ENCODE results near the gene L1CAM.
A peak's percentile ranks its signal among the peaks of the same experiment; 100 is the strongest.

The L1CAM gene

DNA sequence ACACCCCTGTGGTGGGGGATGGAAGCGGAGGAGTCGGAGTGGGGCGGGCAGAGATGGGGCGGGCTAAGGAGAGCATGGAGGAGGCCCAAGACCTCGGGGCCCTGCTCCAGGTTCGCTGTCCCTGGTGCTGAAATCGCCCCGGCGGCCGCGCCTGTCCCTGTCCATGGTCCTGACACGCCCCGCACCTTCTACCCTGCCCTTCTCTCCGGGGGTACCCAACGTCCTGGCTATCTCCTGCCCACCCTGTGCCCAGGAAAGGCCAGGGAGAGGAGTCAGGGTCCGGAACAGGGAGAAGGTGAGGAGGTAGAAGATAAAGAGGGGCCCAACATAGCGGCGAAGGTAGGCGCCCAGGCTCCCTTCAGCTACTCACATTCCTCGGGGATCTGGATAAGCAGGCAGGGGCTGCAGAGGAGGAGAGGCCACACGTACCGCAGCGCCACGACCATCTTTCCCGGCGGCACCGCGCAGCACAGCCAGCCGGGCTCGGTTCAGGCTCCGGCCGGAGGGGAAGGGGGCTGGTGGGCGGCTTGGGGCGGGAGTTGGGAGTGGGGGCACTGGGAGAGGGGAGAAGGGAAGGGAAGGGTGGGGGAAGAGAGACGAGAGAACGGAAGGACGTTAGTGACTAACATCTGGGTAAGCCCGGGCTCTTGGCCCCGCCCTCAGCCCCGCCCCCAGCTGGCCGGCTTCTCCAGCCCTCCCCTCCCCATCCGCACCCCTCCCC is 10.4 kb downstream of the L1CAM start:
- peak; percentile 79 for DNase-seq (ENCODE audit: low spot score)

DNA sequence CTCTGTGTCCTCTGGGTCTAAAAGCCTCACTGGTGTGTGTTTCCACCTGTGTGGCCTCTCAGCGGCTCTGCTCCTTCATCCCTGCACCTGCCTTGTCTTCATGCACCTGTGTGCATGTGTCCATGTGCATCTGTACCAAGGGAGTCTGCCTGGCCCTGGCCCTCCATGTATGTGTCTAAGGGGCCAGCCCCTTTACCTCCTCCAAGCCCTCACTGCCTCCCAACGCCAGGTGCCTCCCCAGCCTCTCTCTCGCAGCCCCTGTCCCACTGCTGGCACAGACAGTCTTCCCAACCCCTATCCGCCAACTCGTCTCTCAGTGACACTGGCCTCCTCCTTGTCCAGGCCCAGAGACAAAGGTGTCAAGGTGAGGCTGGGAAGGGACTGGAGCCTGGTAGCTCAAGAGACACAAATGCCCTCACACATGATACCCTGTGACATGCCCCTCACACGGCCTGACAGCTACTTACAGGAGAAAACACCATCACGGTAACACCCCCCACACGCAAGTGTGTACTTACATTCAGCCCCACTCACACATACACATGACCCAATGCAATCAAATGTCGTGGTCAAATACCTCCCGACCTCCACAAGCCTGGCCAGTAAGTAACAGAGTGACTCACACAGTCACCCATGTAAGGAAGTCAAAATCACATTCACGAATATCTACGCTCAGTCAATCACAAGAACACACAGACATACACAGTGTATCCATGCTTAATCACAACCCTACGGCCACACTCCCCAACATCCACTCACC is 11.4 kb downstream of the L1CAM start:
- TF ChIP-seq, protein P1, sequence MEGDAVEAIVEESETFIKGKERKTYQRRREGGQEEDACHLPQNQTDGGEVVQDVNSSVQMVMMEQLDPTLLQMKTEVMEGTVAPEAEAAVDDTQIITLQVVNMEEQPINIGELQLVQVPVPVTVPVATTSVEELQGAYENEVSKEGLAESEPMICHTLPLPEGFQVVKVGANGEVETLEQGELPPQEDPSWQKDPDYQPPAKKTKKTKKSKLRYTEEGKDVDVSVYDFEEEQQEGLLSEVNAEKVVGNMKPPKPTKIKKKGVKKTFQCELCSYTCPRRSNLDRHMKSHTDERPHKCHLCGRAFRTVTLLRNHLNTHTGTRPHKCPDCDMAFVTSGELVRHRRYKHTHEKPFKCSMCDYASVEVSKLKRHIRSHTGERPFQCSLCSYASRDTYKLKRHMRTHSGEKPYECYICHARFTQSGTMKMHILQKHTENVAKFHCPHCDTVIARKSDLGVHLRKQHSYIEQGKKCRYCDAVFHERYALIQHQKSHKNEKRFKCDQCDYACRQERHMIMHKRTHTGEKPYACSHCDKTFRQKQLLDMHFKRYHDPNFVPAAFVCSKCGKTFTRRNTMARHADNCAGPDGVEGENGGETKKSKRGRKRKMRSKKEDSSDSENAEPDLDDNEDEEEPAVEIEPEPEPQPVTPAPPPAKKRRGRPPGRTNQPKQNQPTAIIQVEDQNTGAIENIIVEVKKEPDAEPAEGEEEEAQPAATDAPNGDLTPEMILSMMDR (IDR thresholded peaks at IDR 0.05; ENCODE audit: extremely low read depth, missing control alignments): no peak
- DNase-seq (ENCODE audit: low spot score): no peak

More for the DNA sequence above, 10.4 kb downstream of the L1CAM start:
- TF ChIP-seq, protein P1 (IDR thresholded peaks at IDR 0.05; ENCODE audit: extremely low read depth, missing control alignments): no peak

DNA sequence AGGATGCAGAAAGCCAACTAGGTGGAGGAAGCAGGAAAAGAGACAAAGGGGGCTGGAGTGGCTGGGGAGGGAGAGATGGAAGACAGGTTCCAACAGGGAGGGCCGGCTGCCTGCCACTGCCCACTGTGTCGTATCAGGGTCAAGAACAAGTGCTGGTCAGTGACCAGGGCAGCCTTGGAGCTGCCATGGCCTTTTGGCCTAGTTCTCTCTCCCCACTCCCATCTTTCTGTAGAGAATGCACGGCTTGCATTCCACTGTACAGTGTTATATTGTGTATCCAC is 11.9 kb downstream of the L1CAM start:
- DNase-seq (ENCODE audit: low spot score): no peak
- TF ChIP-seq, protein P1 (IDR thresholded peaks at IDR 0.05; ENCODE audit: extremely low read depth, missing control alignments): no peak

DNA sequence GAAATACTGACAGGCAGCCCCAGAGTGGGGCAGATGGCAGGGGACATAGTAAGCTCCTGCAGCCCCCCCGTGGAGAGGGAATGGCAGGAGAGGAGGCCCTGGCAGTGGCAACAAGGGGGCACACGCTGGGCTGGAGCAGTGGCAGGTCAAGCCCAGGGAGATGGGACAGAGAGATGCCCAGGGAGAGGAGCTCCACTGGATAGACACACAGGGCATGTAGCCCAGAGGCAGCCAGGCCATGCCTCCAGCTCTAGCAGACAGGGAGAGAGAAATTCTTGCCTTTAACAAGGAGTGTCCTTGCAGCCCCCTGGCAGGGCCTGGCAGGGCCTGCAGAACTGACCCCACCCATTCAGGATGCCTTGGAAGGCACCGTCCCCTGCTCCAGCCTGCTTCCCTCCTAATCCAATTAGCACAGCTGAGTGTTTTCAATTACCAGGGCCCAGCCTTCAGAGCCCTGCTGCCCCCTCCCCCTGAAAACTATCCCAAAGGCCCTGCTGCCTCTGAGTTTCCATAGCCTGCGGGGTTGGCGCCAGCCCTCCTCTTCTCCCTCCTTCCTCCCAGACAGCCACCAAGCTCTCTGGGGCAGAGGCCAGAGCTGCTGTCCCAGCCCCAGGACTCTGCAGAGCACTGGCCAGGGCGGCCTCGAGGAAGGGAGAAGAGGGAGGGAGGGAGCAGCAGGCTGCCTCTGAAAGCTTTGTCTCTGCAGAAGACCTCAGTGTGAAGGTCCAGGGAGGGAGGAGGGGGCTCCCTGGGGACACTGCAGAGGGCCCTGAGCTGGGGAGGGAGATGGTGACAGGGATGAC is 12.5 kb downstream of the L1CAM start:
- TF ChIP-seq, protein P1 (IDR thresholded peaks at IDR 0.05; ENCODE audit: extremely low read depth, missing control alignments): no peak
- DNase-seq (ENCODE audit: low spot score): no peak

DNA sequence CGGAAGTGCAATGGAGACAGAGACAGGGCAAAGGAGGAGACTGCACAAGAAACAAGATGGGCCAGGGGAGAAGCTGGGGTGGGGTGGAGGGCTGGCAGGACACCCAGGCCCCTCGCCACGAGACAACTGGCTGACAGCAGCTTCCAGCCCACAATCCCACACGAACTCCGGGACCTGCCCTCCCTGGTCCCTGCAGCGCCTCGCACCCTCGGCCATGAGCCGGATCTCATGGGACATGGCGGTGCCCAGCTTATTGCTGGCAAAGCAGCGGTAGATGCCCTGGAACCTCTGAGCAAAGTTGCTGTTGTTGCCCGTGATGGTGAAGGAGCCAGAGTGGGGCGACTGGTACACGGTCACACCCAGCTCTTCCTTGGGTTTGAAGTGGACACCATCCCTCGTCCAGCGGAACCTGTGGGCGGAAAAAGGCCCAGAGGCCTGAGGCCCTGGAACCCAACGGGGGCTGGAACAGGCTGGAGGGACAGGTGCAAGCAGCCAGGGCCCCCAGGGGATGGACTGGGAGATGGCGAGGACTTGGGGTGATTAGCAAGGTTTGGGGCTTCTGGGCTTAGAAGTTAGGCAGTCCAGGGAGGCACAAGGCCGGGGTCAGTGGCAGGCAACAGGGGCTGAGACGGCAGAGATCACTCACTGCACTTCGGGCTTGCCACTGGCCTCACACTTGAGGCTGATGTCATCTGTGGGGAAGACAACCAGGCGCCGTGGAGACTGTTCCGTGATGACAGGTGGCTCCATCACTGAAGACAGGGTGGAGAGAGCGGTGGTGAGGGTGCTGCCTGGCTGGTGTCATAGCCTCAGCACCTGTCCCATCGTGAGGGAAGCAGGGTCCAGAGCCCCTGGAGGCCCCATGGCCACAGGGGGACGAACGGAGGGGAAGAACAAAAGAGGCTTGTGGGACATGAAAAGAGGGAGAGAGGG is 13.8 kb downstream of the L1CAM start:
- TF ChIP-seq, protein P1 (IDR thresholded peaks at IDR 0.05; ENCODE audit: extremely low read depth, missing control alignments): no peak
- no peak for DNase-seq (ENCODE audit: low spot score)

DNA sequence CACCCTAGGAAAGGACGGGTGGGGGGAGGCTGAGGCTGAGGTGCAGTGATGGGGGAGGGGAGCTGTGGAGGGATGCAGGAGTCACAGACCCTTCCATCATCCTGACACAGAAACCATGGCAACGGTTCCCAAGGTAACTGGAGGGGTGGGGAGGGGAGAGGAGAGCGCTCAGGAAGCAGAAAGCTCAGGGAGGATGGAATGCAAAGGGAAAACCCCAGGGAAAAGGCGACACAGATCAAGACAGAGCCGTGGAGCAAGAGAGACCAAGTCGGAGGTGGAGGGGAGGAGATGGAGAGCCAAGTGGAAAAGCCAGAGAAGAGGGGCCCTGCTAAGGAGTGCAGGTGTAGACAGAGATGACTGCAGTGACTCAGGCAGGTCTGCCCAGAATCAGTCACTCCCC is 14.5 kb downstream of the L1CAM start:
- TF ChIP-seq, protein P1 (IDR thresholded peaks at IDR 0.05; ENCODE audit: extremely low read depth, missing control alignments): no peak
- DNase-seq (ENCODE audit: low spot score): no peak

All from GM20000 (cell line).